HG03378 (cell line): Measurements from ENCODE around the gene ZKSCAN3.
A peak's percentile ranks its signal among the peaks of the same experiment; 100 is the strongest.
"Not testable (repeated sequence)": the region's sequence is repeated elsewhere in the genome, so short reads cannot be mapped to it uniquely, and the experiment has no call there.

Experiments used
- ATAC-seq: cut with Tn5 transposase; IDR thresholded peaks from one replicate; pipeline ENCODE4 v1.9.1; 2021; ENCODE audit warnings: mild to moderate bottlenecking, moderate library complexity; ENCODE audit not compliant: unreplicated experiment

ZKSCAN3 gene

GRCh38 chr6:28340310-28341095 lies 9.2 kb upstream of the ZKSCAN3 start:
- ATAC-seq, result no peak

DNA sequence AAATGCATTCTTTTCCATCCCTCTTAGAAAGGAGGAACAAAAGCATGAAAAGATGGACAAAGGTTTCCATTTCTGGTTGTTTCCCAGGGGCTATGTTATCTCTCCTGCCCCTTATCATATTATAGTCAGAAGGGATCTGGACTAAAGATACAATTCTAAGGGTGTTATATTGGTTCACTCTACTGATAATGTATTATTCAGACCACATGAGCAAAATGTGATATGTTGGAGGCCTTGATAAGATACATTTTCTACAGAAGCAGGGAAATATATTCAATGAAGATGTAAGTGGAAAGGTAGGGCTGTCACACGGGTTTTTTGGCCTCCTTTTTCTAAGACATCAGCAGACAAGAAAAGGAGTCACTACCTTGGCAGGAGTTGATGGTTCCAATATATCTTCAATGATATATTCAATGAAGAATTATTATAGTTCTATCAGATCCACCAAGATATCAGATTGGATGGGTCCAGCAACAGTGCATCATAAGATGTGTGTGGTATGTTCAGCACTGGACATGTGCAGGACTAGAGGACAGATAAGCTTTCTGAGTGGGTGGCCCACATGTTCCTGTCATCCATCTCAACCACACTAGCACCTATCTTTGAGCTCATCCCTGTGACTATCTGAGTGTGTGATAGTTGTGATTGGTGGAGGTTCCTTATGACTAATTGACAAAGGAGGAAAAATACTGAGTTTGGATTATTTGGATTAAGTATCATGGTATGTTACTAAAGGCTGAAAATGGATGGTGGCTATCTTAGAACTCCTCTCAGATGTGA lies 5.7 kb upstream of the ZKSCAN3 start:
- ATAC-seq, result no peak

DNA sequence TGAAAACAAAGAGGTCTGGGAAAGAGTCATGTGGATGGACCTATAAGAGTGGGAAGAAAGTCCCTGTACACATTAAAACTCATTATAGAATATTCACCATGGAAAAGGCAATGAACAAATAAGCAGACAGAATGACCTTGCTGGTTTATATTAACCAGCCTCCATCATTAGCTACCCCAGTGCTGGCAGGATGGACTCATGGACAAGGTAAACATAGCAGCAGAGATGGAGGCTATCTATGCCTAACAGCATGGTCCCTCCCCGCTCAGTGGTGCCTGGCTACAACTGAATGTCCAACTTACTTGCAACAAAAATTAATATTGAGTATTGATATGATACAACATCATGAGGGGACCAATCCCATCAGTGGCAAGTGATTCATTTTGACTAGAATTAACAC lies 4.5 kb upstream of the ZKSCAN3 start:
- no peak for ATAC-seq

DNA sequence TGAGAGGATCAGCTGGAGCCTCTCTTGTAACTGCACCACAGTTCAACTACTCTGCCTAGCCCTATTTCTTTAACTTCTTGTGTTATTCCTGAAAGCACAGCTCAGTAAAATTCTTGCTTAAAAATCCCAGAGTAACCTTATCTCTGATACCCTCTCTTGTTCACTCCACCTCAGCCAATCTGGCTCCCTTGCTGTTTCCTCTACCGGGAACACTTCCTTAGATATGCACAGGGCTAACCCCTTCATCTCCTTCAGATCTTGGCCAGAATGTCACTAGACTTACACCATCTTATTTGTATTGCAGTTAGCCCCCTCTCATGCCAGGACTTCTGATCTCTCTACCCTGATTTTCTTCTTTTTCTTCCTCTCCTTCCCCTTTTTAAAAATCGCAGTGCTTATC lies 2.6 kb upstream of the ZKSCAN3 start:
- no peak for ATAC-seq

GRCh38 chr6:28349344-28349891 lies 329 bp upstream of the ZKSCAN3 start:
- ATAC-seq, result no peak

DNA sequence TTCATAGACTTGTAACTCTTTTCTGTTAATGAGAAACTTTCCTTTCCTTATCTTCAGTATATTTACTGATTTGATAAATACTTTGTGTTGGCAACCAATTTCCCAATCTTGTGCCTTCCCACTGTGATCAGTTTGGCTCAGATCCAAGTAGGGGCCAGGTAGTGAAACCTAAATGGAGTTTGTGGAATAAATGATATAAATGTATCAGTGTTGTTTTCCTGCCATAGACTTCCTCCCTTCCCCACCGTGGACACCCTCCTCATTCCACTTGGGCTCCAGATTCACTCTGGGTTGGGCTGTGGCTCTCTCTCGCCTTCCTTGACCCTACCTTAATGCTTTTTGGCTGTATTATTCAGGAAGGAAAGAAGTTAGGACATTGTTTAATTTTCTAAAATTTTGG lies 1.3 kb downstream of the ZKSCAN3 start:
- no peak for ATAC-seq

DNA sequence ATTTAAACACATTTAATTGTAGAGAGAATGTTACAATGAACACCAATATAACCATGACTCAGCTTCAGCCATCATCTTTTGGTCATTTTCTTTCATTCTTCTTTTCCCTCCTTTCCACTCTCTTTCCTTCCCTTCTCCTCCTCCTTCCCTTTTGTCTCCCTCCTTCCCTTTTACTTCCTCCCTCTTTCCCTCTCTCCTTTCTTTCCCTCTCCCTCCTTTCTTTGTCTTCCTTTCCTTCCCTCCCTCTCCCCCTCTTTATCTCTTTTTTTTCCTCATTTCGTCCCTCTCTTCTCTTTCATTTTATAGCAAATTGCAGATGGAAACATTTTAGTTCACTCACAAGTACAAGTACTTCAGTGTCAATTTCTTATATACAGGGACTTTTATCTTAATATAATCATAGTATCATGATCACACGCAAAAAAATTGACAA lies 1.8 kb downstream of the ZKSCAN3 start:
- no peak for ATAC-seq

DNA sequence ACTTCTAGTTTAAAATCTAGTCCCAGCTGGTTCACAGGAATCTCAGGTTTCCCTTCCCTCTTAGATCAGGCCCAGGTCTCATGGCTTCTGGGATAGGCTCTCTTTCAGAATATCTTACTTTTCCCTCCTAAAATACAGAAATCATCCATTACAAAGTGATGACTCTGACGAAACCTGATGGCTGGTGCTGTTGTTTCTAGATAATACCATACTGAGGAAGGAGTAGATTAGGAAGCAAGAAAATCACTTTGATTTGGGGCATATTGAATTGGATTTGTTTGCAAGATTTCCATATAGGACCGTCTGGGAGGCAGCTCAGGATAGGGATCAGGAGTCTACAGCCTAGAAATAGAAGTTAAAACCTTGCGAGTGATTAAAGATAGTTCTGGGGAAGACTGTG lies 3.6 kb downstream of the ZKSCAN3 start:
- ATAC-seq, result no peak

- no peak for ATAC-seq
Observed at GRCh38 chr6:28353981-28354676, 4.4 kb downstream of the ZKSCAN3 start.

DNA sequence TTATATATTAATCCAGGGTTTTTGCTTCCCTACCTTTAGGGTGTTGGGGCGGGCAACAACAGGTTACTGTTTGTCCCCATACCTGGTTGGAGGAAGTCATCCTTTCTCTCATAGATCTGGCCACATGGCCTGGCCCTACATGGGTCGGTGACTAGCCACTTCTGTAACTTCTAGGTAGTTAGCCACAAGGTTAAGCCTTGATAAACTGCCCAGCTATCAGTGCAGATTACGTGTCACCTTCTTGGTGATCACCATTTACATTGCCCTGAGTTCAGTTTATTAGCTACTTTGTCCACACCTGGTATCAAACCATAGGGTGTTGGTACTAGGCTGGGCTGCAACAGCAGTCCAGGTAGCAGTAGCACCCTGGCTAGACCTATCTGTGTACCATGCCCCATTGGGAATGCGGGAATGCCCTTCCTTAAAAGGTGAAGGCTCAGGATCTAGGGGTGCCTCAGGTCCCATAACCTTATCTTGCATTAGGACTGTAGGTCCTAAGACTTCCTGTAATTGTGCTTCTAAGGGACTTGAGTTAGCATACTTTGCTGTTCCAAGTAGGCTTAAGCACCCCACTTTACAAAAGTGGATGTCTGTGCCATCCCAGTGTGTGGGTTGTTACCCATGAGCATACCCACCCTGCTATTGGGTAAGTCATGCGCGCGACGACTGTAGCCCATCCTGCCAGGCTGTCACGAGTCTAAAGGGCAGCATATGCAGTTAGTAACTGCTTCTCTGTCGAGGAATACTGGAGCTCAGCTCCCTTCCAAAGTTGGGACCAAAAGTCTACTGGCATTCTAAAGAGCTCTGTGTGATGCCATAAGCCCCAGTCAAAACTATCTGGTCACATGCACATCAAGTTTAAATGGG lies 5.2 kb downstream of the ZKSCAN3 start:
- ATAC-seq, result no peak

DNA sequence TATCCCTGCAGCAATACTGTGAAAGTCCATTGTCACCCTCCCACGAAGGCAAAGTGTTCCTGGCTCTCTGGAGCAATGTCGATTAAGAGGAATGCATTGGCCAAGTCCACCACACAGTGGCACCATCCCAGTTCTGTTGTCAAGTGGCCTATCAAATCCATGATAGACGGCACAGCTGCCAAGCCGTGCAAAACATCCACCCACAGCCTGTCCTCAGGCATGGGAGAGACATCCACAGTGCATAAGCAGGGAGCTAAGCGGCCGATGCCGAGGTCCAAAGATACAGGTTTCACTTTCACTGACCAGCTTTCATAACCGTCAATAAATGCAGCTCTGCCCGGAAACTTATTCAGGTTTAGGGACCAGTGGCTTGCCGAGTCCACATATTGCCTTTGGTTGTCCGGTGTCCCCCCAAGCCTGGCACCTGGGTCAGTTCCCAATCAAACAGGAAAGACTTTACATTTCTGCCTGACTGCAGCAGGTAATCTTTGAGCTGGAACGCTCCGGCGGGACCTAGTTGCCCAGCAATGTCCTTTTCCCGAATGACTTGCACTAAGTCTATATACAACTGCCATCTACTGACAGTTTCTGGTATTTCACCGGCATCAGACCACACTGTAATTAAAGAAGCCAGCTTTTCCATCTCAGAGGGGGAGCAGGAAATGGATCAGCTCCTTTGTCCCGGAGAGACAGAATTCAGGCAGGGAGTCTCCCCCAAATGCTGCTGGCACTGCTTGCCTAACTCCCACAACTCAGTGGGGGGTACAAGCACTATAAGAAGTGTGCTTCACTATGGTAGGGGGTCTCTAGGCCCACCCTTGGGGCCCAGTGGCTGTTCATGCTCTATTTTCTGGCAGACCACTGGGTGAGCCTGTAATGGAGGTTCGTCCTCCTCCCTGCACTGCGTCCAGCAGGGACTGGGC lies 6.3 kb downstream of the ZKSCAN3 start:
- peak; percentile 75 for ATAC-seq

DNA sequence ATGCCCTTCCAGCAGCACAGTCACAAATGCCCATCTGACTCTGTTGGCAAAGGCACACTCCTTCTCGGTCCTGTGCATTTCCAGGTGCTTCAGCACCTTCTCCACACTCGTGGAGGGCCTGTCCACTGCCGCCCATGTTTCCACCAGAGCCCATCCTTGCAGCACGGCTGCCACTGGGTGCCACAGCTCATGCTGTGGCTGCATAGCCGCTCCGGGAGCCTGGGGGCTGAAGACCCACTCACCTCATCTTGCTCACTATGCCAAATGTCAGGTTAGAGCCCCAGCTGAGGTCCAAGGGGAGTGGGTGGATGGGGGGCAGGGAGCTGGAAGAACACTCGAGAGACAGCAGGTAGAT lies 6.9 kb downstream of the ZKSCAN3 start:
- no peak for ATAC-seq

DNA sequence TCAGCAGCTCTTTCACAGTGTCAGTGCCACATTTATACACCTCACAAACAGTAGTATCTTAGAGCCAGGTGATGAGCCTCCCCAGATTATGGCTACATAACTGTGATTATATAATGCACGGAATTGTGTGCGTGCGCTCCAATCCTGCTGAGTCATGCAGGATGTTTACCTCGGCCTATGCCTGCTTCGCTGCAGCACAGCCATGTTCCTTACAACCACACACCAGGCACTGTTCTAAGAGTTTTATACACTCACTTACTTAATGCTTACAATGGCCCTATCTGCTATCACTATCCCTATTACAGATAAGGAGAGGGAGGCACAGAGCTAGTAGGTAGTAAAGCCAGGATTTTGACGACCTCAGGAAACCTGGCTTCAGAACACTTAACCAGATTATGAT lies 7.3 kb downstream of the ZKSCAN3 start:
- ATAC-seq, result no peak

- ATAC-seq, result not testable (repeated sequence)
Observed at GRCh38 chr6:28359562-28359961, 9.8 kb downstream of the ZKSCAN3 start.

DNA sequence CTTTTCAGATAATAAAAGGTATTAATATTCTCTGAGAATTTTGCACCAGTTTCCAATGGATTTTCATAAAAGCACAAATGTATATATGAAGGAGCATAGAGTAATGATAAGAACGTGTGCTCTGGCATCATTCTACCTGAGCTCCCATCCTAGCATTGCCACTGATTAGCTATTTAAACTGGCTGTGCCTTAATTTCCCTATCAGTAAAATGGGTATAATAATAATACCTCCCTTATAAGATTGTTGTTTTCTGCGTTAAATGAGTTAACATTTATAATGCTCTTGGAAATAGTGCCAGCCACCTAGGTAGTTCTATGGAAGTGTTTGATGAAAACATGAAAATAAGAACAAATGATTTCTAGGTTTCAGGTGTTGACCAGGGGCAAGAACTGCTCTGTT lies 11.2 kb downstream of the ZKSCAN3 start:
- no peak for ATAC-seq

GRCh38 chr6:28365590-28365989 lies 15.8 kb downstream of the ZKSCAN3 start:
- ATAC-seq, result not testable (repeated sequence)

DNA sequence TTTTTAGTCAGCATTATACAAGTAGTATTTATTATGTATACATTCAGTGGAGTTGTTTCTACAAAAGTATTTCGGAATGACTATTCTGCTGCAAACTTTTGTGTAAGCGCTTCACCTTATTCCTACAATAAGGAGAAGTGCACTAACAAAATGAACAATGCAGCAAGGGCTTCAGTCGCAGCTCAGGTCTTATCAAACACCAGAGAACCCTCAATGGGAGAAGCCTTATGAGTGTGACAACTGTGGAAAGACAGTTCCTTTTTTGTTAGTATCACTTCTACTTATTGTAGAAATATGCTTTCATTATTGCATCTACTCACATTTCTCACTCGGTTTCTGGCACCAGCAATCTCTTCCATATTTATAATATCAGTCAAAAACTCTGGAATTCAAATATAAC lies 18.8 kb downstream of the ZKSCAN3 start:
- ATAC-seq, result no peak

DNA sequence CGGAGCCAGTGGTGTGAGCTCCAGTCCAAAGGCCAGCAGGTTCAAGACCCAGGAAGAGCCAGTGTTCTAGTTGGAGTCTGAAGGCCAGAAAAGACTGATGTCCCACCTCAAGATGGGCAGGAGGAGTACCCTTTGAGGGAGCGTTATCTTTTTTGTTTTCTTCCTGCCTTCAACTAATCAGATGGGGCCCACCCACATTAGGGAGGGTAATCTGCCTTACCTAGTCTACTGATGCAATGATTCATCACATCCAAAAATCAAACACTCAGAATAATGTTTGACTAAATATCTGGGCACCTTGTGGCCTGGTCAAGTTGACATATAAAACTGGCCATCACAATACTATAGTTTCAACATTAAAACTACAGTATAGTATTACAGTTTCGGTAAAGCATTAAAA lies 19.7 kb downstream of the ZKSCAN3 start:
- no peak for ATAC-seq

GRCh38 chr6:28370440-28370839 lies 20.7 kb downstream of the ZKSCAN3 start:
- ATAC-seq, result no peak
